ENCODE data around the gene C1QTNF12.

C1QTNF12 gene

GRCh38 chr1:1202831-1203560 lies 43.5 kb downstream of the C1QTNF12 start:
- TF ChIP-seq CTCF (IDR thresholded peaks at IDR 0.05; ENCODE audit: low read depth, low read length, missing control alignments): no peak
- H3K4me3 ChIP-seq (replicated peaks; ENCODE audit: low read depth, low read length): no peak overlapping the region
- no peak for DNase-seq (ENCODE audit: extremely low read depth, low read depth)

- no peak for DNase-seq (ENCODE audit: extremely low read depth, low read depth)
- no peak for TF ChIP-seq CTCF (IDR thresholded peaks at IDR 0.05; ENCODE audit: low read depth, low read length, missing control alignments)
- 0 out of 2 replicates have a peak overlapping the region, but pooled peaks have one; percentile 11 for H3K4me3 ChIP-seq (replicated peaks; ENCODE audit: low read depth, low read length)
Measured at GRCh38 chr1:1200876-1201810, 45.4 kb downstream of the C1QTNF12 start.

GRCh38 chr1:1199961-1200875 lies 46.3 kb downstream of the C1QTNF12 start:
- no peak overlapping the region for H3K4me3 ChIP-seq (replicated peaks; ENCODE audit: low read depth, low read length)
- no peak for DNase-seq (ENCODE audit: extremely low read depth, low read depth)
- TF ChIP-seq CTCF (IDR thresholded peaks at IDR 0.05; ENCODE audit: low read depth, low read length, missing control alignments): no peak

- TF ChIP-seq CTCF (IDR thresholded peaks at IDR 0.05; ENCODE audit: low read depth, low read length, missing control alignments): no peak
- no peak for DNase-seq (ENCODE audit: extremely low read depth, low read depth)
- no peak overlapping the region for H3K4me3 ChIP-seq (replicated peaks; ENCODE audit: low read depth, low read length)
Measured at GRCh38 chr1:1199141-1199960, 47.2 kb downstream of the C1QTNF12 start.

- TF ChIP-seq CTCF (IDR thresholded peaks at IDR 0.05; ENCODE audit: low read depth, low read length, missing control alignments): no peak
- no peak for DNase-seq (ENCODE audit: extremely low read depth, low read depth)
- H3K4me3 ChIP-seq (replicated peaks; ENCODE audit: low read depth, low read length): no peak overlapping the region
Measured at GRCh38 chr1:1198423-1199140, 47.9 kb downstream of the C1QTNF12 start.
